SK-N-SH treated with all-trans-retinoic acid at 6 μM for 48 hours (cell line): ENCODE data around the gene AMOTL1.

Source experiments
- ATAC-seq: fragments of 200-7000 bp; cut with Tn5 transposase; 3 replicates; pipeline ENCODE4 v1.9.1; 2020; ENCODE audit warnings: mild to moderate bottlenecking, moderate library complexity
- ARNTL ChIP-seq: fragments of 450-650 bp; formaldehyde crosslinking; IDR thresholded peaks from 2 replicates; pipeline ENCODE4 v1.5.0; 2020; ENCODE audit warnings: low read depth, mild to moderate bottlenecking, moderate library complexity, borderline replicate concordance
- CSRNP3 ChIP-seq: fragments of 250-450 bp; sonication (Bioruptor Pico); IDR thresholded peaks from 2 replicates; pipeline ENCODE4 v1.5.1; 2021; ENCODE audit warnings: mild to moderate bottlenecking, moderate library complexity
- ESRRG ChIP-seq: fragments of 250-450 bp; sonication (Bioruptor Pico); IDR thresholded peaks from 2 replicates; pipeline ENCODE4 v1.6.1; 2021; ENCODE audit warnings: mild to moderate bottlenecking
- GLIS3 ChIP-seq: fragments of 250-450 bp; sonication (Bioruptor Pico); IDR thresholded peaks from 2 replicates; pipeline ENCODE4 v1.5.0; 2020; ENCODE audit warnings: mild to moderate bottlenecking, moderate library complexity
- ISL1 ChIP-seq: fragments of 250-450 bp; sonication (Bioruptor Pico); IDR thresholded peaks from 2 replicates; pipeline ENCODE4 v2.1.2; 2022; ENCODE audit warnings: mild to moderate bottlenecking, moderate library complexity
- OSR1 ChIP-seq: fragments of 250-450 bp; sonication (Bioruptor Pico); IDR thresholded peaks from 2 replicates; pipeline ENCODE4 v1.8.0; 2022; ENCODE audit warnings: moderate library complexity, mild to moderate bottlenecking, inconsistent platforms
- PATZ1 ChIP-seq: fragments of 250-450 bp; sonication (Bioruptor Pico); IDR thresholded peaks from 2 replicates; pipeline ENCODE4 v1.8.0; 2020; ENCODE audit warnings: mild to moderate bottlenecking, moderate library complexity, borderline replicate concordance
- POU6F1 ChIP-seq: fragments of 250-450 bp; sonication (Bioruptor Pico); IDR thresholded peaks from 2 replicates; pipeline ENCODE4 v1.8.0; 2021; ENCODE audit warnings: low read depth, mild to moderate bottlenecking, moderate library complexity, borderline replicate concordance
- PPARA ChIP-seq: fragments of 250-450 bp; sonication (Bioruptor Pico); IDR thresholded peaks from 2 replicates; pipeline ENCODE4 v1.5.0; 2020; ENCODE audit warnings: mild to moderate bottlenecking, borderline replicate concordance
- RARB ChIP-seq: fragments of 250-450 bp; sonication (Bioruptor Pico); IDR thresholded peaks from 2 replicates; pipeline ENCODE4 v1.8.0; 2021; ENCODE audit warnings: mild to moderate bottlenecking, moderate library complexity
- SNAI2 ChIP-seq: fragments of 250-450 bp; sonication (Bioruptor Pico); IDR thresholded peaks from 2 replicates; pipeline ENCODE4 v1.5.0; 2020; ENCODE audit warnings: mild to moderate bottlenecking, moderate library complexity
- TCF4 ChIP-seq: fragments of 250-450 bp; sonication (Bioruptor Pico); IDR thresholded peaks from 2 replicates; pipeline ENCODE4 v1.8.0; 2021; ENCODE audit warnings: mild to moderate bottlenecking, moderate library complexity, borderline replicate concordance
- TOX ChIP-seq: fragments of 250-450 bp; sonication (Bioruptor Pico); IDR thresholded peaks from 2 replicates; pipeline ENCODE4 v1.8.0; 2021; ENCODE audit warnings: mild to moderate bottlenecking, moderate library complexity, borderline replicate concordance
- TSHZ2 ChIP-seq: fragments of 250-450 bp; sonication (Bioruptor Pico); IDR thresholded peaks from 2 replicates; pipeline ENCODE4 v1.5.0; 2020; ENCODE audit warnings: mild to moderate bottlenecking, moderate library complexity
- ZC3H10 ChIP-seq: fragments of 250-450 bp; sonication (Bioruptor Pico); IDR thresholded peaks from 2 replicates; pipeline ENCODE4 v1.5.1; 2021; ENCODE audit warnings: mild to moderate bottlenecking, moderate library complexity
- ZFP3 ChIP-seq: fragments of 250-450 bp; sonication (Bioruptor Pico); IDR thresholded peaks from 2 replicates; pipeline ENCODE4 v1.5.0; 2020; ENCODE audit warnings: mild to moderate bottlenecking, moderate library complexity
- ZNF70 ChIP-seq: fragments of 450-650 bp; formaldehyde crosslinking; IDR thresholded peaks from 2 replicates; pipeline ENCODE4 v1.5.0; 2020; ENCODE audit warnings: mild to moderate bottlenecking, moderate library complexity
- ZNF8 ChIP-seq: fragments of 450-650 bp; formaldehyde crosslinking; IDR thresholded peaks from 2 replicates; pipeline ENCODE4 v1.5.0; 2020; ENCODE audit warnings: mild to moderate bottlenecking, moderate library complexity

AMOTL1 gene

GRCh38 chr11:94750319-94751217 is 17.6 kb upstream of the AMOTL1 start:
- ATAC-seq, result no peak
- TF ChIP-seq PPARA (CRISPR knock-in tag) (no peak), OSR1 (CRISPR knock-in tag) (no peak), TCF4 (CRISPR knock-in tag) (no peak), SNAI2 (CRISPR knock-in tag) (no peak), ESRRG (CRISPR knock-in tag) (no peak), ZFP3 (CRISPR knock-in tag) (no peak), CSRNP3 (CRISPR knock-in tag) (no peak), ZNF70 (CRISPR knock-in tag) (no peak), RARB (no peak), POU6F1 (no peak), ARNTL (no peak), ZC3H10 (CRISPR knock-in tag) (no peak), GLIS3 (CRISPR knock-in tag) (no peak), TOX (CRISPR knock-in tag) (no peak)

GRCh38 chr11:94751218-94751609 is 16.9 kb upstream of the AMOTL1 start:
- ATAC-seq, result no peak

More at GRCh38 chr11:94751218-94751609, 16.9 kb upstream of the AMOTL1 start:
- no peak for TF ChIP-seq CSRNP3 (CRISPR knock-in tag)
- TF ChIP-seq PATZ1 (CRISPR knock-in tag), result no peak
- no peak for TF ChIP-seq ARNTL
- no peak for TF ChIP-seq ISL1 (CRISPR knock-in tag)
- no peak for TF ChIP-seq ZNF70 (CRISPR knock-in tag)
- no peak for TF ChIP-seq POU6F1
- no peak for TF ChIP-seq ZNF8 (CRISPR knock-in tag)
- TF ChIP-seq TSHZ2 (CRISPR knock-in tag), result no peak
- no peak for TF ChIP-seq SNAI2 (CRISPR knock-in tag)
- no peak for TF ChIP-seq OSR1 (CRISPR knock-in tag)
